Loucy (cell line): Measurements from ENCODE around the gene CTXND2.

Source experiments
- H2AFZ ChIP-seq: fragments of 200-600 bp; sonication (generic); 2 replicates; pipeline ENCODE4 v1.6.0; 2016; ENCODE audit warnings: antibody characterized with exemption, mild to moderate bottlenecking, low read length, moderate library complexity
- H3F3A ChIP-seq: fragments of 200-600 bp; 2 replicates; pipeline ENCODE4 v1.6.0; 2016; ENCODE audit warnings: antibody characterized with exemption, low read depth, mild to moderate bottlenecking
- H3K27me3 ChIP-seq: fragments of 200-600 bp; sonication (generic); 2 replicates; pipeline ENCODE4 v1.6.1; 2014; ENCODE audit warnings: low read length, mild to moderate bottlenecking; ENCODE audit not compliant: insufficient read depth, poor library complexity, severe bottlenecking
- H3K36me3 ChIP-seq: fragments of 200-600 bp; sonication (generic); 2 replicates; pipeline ENCODE4 v1.6.1; 2016; ENCODE audit warnings: low read length; ENCODE audit not compliant: insufficient read depth
- H3K4me1 ChIP-seq: fragments of 200-600 bp; sonication (generic); 2 replicates; pipeline ENCODE4 v1.5.1; 2014; ENCODE audit warnings: low read length, mild to moderate bottlenecking; ENCODE audit not compliant: insufficient read depth, poor library complexity, severe bottlenecking
- H3K4me2 ChIP-seq: fragments of 200-600 bp; sonication (generic); 2 replicates; pipeline ENCODE4 v1.6.0; 2014; ENCODE audit warnings: antibody characterized with exemption, low read length, low read depth, mild to moderate bottlenecking; ENCODE audit not compliant: poor library complexity, severe bottlenecking
- H3K4me3 ChIP-seq: fragments of 200-600 bp; sonication (generic); 2 replicates; pipeline ENCODE4 v1.5.1; 2014; ENCODE audit warnings: low read length, mild to moderate bottlenecking, mixed read lengths; ENCODE audit not compliant: poor library complexity, severe bottlenecking
- H3K79me2 ChIP-seq: fragments of 200-600 bp; sonication (generic); 2 replicates; pipeline ENCODE4 v1.6.1; 2014; ENCODE audit warnings: low read length; ENCODE audit not compliant: insufficient read depth
- H3K9ac ChIP-seq: fragments of 200-600 bp; sonication (generic); 2 replicates; pipeline ENCODE4 v1.6.0; 2014; ENCODE audit warnings: mild to moderate bottlenecking, low read depth, low read length, moderate library complexity; ENCODE audit not compliant: poor library complexity, severe bottlenecking
- H3K9me2 ChIP-seq: fragments of 200-600 bp; sonication (generic); replicated peaks from 2 replicates; pipeline ENCODE4 v1.6.1; 2016; ENCODE audit warnings: low read depth, low read length, mixed read lengths
- H3K9me3 ChIP-seq: fragments of 200-600 bp; sonication (generic); 2 replicates; pipeline ENCODE4 v1.6.1; 2014; ENCODE audit warnings: mild to moderate bottlenecking, antibody characterized with exemption, low read length, low read depth; ENCODE audit not compliant: insufficient read depth
- H4K20me1 ChIP-seq: fragments of 200-600 bp; sonication (generic); 2 replicates; pipeline ENCODE4 v1.6.0; 2014; ENCODE audit warnings: antibody characterized with exemption, low read length, mild to moderate bottlenecking; ENCODE audit not compliant: insufficient read depth, poor library complexity, severe bottlenecking
- EZH2phosphoT487 ChIP-seq: fragments of 200-600 bp; IDR thresholded peaks from 2 replicates; pipeline ENCODE4 v1.6.1; 2018; ENCODE audit warnings: antibody characterized with exemption, mild to moderate bottlenecking, moderate library complexity, borderline replicate concordance
- TF ChIP-seq, protein P1 (sequence below): fragments of 200-600 bp; sonication (generic); conservative IDR thresholded peaks from 2 replicates; pipeline ENCODE4 v1.5.1; 2014; ENCODE audit warnings: mild to moderate bottlenecking, antibody characterized with exemption, low read length

Gene CTXND2

DNA sequence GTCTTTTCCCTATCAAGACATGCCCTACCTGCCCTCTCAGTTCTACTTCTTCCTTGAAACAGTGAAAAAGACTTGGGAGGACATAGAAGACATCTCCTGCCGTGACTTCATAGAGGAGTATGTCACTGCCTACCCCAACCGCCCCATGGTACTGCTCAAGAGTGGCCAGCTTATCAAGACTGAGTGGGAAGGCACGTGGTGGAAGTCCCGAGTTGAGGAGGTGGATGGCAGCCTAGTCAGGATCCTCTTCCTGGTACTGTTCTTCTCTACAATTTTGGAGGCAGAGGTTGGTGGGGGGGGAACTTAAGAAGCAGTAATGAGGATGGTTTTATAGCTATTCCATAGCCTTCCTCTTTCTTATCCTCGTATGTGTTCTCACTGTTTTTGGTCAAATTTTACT is 57.9 kb downstream of the CTXND2 start:
- Histone ChIP-seq H3K4me2 (no peak overlapping the region), H3K9ac (no peak overlapping the region), H3K9me2 (no peaks in the 10 kb centered on the region), H3K36me3 (peaks cover 91% of the 10 kb centered on the region; the same call in 1 of the 2 replicates), H3K4me3 (no peak overlapping the region), H3K79me2 (no peaks in the 10 kb centered on the region), H3K4me1 (no peaks in the 10 kb centered on the region), H3K9me3 (no peaks in the 10 kb centered on the region), H2AFZ (no peak overlapping the region), H4K20me1 (no peaks in the 10 kb centered on the region), H3K27me3 (no peaks in the 10 kb centered on the region), H3F3A (no peaks in the 10 kb centered on the region)
- no peak for TF ChIP-seq EZH2phosphoT487
- TF ChIP-seq, protein P1, sequence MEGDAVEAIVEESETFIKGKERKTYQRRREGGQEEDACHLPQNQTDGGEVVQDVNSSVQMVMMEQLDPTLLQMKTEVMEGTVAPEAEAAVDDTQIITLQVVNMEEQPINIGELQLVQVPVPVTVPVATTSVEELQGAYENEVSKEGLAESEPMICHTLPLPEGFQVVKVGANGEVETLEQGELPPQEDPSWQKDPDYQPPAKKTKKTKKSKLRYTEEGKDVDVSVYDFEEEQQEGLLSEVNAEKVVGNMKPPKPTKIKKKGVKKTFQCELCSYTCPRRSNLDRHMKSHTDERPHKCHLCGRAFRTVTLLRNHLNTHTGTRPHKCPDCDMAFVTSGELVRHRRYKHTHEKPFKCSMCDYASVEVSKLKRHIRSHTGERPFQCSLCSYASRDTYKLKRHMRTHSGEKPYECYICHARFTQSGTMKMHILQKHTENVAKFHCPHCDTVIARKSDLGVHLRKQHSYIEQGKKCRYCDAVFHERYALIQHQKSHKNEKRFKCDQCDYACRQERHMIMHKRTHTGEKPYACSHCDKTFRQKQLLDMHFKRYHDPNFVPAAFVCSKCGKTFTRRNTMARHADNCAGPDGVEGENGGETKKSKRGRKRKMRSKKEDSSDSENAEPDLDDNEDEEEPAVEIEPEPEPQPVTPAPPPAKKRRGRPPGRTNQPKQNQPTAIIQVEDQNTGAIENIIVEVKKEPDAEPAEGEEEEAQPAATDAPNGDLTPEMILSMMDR = no peak

DNA sequence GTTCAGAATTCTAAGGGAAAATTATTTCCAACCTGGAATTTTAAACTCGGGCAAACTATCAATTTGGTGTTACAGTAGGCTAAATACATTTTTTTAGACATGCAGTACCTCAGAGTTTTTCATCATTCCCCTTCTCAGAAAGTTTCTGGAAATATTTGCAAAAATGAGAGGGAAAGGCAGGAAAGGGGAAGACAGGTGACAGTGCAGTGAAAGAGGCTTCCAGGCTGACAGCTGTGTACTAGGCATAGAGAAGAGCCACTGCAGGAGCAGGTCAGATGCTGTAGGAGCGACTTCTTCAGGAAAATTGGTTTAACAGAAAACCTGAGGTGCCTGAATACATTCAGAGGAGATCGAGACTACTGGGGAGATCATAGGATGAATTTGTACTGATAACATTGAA is 67.8 kb downstream of the CTXND2 start:
- TF ChIP-seq, protein P1 = no peak
- no peak for TF ChIP-seq EZH2phosphoT487
- Histone ChIP-seq H2AFZ (no peak overlapping the region), H3K9ac (no peak overlapping the region), H3K79me2 (no peaks in the 10 kb centered on the region), H3K4me3 (no peak overlapping the region), H3K27me3 (no peaks in the 10 kb centered on the region), H4K20me1 (no peaks in the 10 kb centered on the region), H3F3A (no peaks in the 10 kb centered on the region), H3K9me3 (no peaks in the 10 kb centered on the region), H3K4me2 (no peak overlapping the region), H3K36me3 (peaks cover 65% of the 10 kb centered on the region; the same call in 1 of the 2 replicates), H3K4me1 (no peaks in the 10 kb centered on the region), H3K9me2 (no peaks in the 10 kb centered on the region)

DNA sequence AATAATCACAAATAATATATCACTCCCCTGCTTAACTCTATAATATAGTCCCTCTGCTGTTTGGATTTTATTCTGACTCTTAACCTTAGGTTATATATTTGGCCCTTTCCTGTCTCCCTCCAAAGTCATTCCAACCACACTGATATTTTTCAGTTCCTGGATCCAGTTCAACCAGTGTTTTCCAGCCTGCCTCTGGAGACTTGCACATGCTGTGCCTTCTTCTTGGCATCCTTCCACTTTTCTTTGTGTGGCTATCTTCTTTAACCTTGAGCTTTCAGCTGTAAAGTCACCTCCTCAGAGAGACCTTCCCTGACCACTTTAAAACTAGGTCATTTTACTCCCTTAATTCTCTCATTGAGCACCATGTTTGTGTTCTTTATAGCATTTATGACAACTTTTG is 68.3 kb downstream of the CTXND2 start:
- H3K9ac ChIP-seq = no peak overlapping the region
- no peaks in the 10 kb centered on the region for H4K20me1 ChIP-seq
- no peak overlapping the region for H2AFZ ChIP-seq
- no peak for TF ChIP-seq EZH2phosphoT487
- TF ChIP-seq, protein P1 = no peak
- no peaks in the 10 kb centered on the region for H3K79me2 ChIP-seq
- no peaks in the 10 kb centered on the region for H3K27me3 ChIP-seq
- H3K4me3 ChIP-seq = no peak overlapping the region
- no peaks in the 10 kb centered on the region for H3K4me1 ChIP-seq
- no peak overlapping the region for H3K4me2 ChIP-seq
- no peaks in the 10 kb centered on the region for H3F3A ChIP-seq
- no peaks in the 10 kb centered on the region for H3K9me3 ChIP-seq
- no peaks in the 10 kb centered on the region for H3K9me2 ChIP-seq
- H3K36me3 ChIP-seq = peaks cover 66% of the 10 kb centered on the region; the same call in 1 of the 2 replicates
